Activated gamma-delta T cell (primary cell): ENCODE results near the gene CHD2.
"Not testable (repeated sequence)": the region's sequence is repeated elsewhere in the genome, so short reads cannot be mapped to it uniquely, and the experiment has no call there.

Experiments used
- DNase-seq: peaks from one replicate; lab custom pipeline; 2025; lab: John Stamatoyannopoulos, UW

CHD2 gene

DNA sequence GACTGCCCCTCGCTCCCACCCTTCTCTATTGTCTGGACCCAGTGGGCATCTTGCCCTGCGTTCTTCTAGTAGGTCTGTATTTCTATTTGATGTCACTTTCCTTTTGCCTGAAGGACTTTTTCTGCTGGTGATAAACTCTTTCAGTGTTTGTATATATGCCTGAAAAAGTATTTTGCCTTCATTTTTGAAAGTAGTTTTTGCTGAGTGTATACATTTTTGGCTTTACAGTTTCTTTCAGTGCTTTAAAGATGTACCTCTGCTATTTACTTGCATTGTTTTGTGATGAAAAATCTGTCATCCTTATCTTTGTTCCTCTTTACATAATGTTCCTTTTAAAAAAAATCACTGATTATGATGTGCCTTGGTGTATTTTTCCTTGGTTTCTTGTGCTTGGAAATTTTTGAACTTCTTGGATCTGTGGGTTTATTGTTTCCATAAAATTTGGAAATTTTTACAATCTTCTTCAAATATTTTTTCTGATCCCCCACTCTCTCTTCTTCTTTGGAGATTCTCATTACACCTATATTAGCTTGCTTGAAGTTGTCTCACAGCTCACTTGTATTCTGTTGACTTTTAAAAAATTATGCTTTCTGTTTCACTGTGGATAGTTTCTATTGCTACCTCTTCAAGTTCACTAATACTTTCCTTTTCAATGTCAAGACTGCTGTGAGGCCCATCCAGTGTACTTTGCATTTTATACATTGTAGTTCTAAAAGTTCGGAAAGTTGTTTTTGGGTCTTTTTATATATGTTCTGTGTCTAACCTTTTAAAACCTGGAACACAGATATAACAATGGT is 121.0 kb downstream of the CHD2 start:
- DNase-seq = no peak

DNA sequence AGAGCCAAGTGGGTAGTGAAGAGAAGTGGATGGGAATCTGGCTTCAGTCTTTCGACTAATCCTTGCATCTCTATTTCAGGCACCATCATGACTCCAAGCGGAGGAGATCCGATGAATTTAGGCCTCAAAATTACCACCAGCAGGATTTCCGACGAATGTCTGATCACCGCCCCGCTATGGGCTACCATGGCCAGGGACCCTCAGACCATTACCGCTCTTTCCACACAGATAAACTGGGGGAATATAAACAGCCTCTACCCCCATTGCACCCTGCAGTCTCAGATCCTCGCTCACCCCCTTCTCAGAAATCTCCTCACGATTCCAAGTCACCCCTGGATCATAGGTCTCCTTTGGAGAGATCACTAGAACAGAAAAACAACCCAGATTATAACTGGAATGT is 124.2 kb downstream of the CHD2 start:
- DNase-seq = no peak

DNA sequence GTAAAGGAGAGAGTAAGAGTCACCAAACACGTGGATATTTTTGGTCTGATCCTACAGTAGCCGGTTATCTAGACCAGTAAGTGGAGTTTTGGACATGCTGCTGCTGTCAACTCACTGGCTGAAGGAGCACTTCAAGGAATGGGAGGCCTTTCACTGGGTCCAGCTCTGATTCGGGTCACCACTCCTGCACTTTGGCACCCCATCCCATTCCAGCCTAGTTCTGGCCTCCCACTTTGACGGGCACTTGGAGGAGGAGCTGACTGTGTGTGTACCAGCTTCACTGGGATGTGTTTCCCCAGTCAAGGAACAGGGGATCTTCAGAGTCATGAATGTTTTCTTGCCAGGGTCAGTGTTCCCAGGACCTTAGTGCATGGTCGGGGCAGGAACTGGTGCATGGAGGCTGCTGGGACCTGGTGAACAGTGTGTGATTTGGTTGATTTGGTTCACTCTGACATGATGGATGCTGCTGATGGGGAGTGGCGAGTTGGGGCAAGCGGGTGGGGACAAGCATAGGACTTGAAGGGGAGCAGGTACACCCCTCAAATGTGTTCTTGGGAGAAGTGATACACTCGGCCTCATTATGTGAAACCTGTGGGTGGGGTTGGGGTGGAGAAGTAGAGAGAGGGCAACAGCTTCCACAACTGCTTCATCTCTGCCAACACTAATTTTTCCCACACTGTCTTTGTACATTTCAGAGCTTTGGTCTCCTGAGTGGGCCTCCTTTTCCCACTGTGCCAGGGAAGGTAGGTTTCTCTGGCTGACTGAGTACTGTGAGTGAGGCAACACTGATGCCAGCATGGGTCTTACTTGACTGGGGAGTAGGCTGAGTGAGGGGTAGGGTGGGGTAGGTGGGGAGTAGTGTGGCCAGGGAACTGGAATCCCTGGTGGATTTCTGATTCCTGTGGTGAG is 124.8 kb downstream of the CHD2 start:
- no peak for DNase-seq

GRCh38 chr15:93025625-93025982 is 125.5 kb downstream of the CHD2 start:
- DNase-seq = no peak

GRCh38 chr15:93026380-93026817 is 126.3 kb downstream of the CHD2 start:
- no peak for DNase-seq

- DNase-seq = no peak
These were observed 127.3 kb downstream of the CHD2 start for GRCh38 chr15:93027413-93027812.

GRCh38 chr15:93028111-93028631 is 128.0 kb downstream of the CHD2 start:
- no peak for DNase-seq

DNA sequence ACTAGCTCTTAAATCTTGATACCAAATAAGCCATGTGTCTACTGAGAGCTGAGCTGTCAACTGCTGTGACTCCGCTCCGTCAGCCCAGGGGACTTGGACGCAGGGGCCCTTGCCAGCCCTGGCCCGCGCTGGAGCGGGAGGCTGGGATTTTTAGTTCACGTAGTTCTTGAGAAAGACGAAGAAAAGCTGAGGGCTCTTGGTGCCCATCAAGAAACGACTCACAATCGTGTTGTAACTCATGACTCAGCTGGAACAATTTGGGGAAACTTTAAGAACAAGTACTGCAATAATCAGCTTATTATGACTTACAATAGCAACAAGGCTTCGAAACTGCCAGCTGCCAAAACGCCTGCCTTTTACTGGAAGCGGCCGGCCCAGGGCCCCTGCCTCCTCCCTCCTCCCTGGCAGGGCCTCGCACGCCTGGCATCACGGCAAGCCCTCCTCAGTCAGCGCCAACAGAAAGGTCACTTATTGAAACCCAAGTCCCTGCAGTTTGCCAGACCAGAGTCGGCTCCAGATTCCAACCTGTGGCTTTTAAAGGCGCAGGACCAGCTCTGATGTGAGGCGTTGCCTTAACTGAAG is 128.6 kb downstream of the CHD2 start:
- DNase-seq = no peak

GRCh38 chr15:93029214-93029835 is 129.2 kb downstream of the CHD2 start:
- DNase-seq = no peak

- DNase-seq = no peak
These were observed 129.8 kb downstream of the CHD2 start for GRCh38 chr15:93029836-93030429.

DNA sequence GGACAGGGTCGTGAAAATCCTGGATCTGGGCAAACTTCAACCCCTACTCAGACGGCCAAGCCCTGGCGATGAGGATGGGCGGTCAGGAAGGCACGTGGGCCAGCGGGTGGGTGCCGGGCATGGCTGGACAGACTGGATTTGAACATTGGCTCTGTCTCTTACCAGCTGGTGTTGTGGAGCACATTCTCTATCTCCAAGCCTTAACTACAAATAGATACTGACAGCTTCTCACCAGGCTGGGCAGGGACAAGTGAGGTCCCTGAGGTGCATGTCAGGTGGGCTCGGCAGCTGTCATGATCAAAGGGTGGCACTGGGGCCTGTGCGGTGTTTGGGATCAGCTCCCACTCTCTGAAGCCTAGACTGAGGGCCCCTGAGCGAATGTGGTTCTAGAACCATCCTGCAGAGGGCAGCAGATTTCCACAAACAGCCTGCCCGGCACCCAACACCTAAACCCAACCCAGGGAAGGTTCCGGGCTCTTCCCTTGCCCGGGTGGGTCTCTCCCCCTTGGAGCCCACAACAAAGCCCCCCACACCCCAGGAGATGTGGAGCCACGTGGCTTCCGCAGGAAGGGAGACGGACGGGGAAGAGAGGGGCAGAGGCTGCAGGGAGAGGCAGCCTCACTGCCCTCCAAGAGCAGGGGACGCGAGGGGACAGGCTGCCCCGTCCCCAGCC is 130.4 kb downstream of the CHD2 start:
- DNase-seq = no peak

DNA sequence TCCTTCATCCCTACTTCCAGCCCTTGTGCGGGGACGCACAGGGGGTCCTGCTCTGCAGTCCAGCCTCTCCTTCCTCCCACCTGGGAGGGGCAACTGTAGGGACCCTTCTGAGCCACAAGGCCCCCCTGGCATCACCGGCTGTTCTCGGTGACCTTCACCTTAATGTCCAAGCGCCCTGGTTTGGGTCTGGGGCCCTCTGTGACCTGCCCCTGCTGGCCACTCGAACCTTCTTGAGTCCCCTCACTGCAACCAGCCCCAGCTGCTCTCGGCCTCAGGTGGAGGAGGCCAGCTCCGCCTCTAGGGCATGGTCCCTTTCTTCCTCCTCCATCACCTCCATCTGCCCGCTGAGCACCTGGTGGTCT is 131.0 kb downstream of the CHD2 start:
- DNase-seq = no peak

GRCh38 chr15:93031557-93032384 is 131.6 kb downstream of the CHD2 start:
- not testable (repeated sequence) for DNase-seq

- DNase-seq = not testable (repeated sequence)
These were observed 132.5 kb downstream of the CHD2 start for GRCh38 chr15:93032515-93033206.

- DNase-seq = no peak
These were observed 133.4 kb downstream of the CHD2 start for GRCh38 chr15:93033434-93034045.

DNA sequence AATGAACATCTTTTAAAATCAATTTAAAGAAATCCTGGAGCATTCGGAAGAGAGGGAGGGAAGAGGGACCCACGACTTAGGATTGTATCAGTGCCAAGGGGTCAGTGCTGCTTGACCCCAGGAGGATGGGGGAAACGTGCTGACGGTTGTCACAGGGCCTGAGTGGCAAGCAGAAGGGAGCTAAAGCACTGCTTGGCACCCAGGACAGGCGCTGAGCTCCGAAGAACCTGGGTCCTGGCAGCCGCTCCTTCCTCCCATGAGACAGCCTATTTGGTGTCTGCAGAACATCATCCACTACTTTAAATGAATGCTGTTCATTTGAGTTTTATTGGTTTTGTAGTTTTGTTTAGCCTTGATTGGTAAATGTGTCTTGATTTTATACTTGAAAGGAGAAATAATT is 134.4 kb downstream of the CHD2 start:
- no peak for DNase-seq

DNA sequence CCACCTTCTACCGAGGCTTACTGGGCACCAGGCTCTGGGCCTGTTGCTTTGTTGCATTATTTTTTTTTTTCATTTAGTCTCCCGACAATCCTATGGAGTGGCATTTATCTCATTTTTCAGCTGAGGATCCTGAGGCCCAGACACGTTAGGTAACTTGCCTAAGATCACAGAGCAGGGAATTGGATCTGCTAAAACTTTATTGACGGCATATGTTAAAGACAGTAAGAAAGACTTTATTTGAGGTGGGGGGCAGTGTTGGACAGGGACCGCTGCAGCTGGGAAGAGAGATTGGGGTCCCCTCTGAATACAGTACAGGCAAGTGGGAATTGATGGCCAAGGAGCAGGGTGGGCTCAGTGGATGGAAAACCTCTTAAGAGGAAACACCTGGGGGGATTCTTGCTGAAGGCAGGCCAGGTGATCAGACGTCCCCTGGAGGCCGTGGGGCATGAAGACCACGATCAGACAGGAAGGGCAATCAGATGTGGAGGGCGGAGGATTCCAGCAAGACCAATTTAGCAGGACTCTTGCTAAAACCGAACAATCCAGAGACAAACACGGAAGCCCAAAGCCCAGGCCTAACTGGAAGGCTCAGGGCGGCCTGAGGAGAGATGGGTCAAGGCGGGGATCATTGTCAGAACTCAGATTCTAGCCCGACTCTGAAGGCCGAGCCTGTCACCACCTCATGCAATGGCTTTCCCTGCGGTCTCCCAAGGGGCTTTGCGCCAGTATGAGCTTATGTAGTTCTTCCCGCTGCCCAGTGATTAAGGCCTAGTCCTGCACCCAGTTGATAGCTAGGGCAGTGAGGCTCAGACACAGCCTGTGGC is 135.2 kb downstream of the CHD2 start:
- DNase-seq = no peak
